Hepatocyte (in vitro differentiated cells): ENCODE results near the gene FDCSP. TPM values are rescaled to one million over a fixed set of nuclear protein-coding genes. Genes with fewer than 3 reads are reported as not detected.

Experiments used
- DNase-seq: peaks from one replicate; pipeline ENCODE4 v3.0.0-alpha.2; 2016; ENCODE audit warnings: low spot score
- H2AFZ ChIP-seq: fragments of 200-600 bp; sonication (generic); 2 replicates; pipeline ENCODE4 v1.6.0; 2016; ENCODE audit warnings: antibody characterized with exemption, mild to moderate bottlenecking
- H3K27ac ChIP-seq: fragments of 200-600 bp; sonication (generic); 2 replicates; pipeline ENCODE4 v1.5.1; 2016; ENCODE audit warnings: mild to moderate bottlenecking
- H3K27me3 ChIP-seq: fragments of 200-600 bp; sonication (generic); 2 replicates; pipeline ENCODE4 v1.6.1; 2016
- H3K36me3 ChIP-seq: fragments of 200-600 bp; sonication (generic); replicated peaks from 2 replicates; pipeline ENCODE4 v1.5.1; 2016; ENCODE audit warnings: low read depth; ENCODE audit not compliant: insufficient read depth
- H3K4me1 ChIP-seq: fragments of 200-600 bp; sonication (generic); 2 replicates; pipeline ENCODE4 v1.5.1; 2016; ENCODE audit warnings: mild to moderate bottlenecking, moderate library complexity; ENCODE audit not compliant: insufficient read depth
- H3K4me2 ChIP-seq: fragments of 200-600 bp; sonication (generic); 2 replicates; pipeline ENCODE4 v1.6.0; 2016
- H3K4me3 ChIP-seq: fragments of 200-600 bp; sonication (generic); 2 replicates; pipeline ENCODE4 v1.5.1; 2016; ENCODE audit warnings: mild to moderate bottlenecking
- H3K79me2 ChIP-seq: fragments of 200-600 bp; sonication (generic); 2 replicates; pipeline ENCODE4 v1.6.0; 2017; ENCODE audit warnings: mild to moderate bottlenecking
- H3K9me2 ChIP-seq: fragments of 200-600 bp; sonication (generic); replicated peaks from 2 replicates; pipeline ENCODE4 v1.6.0; 2017; ENCODE audit warnings: mild to moderate bottlenecking; ENCODE audit not compliant: insufficient read depth
- H3K9me3 ChIP-seq: fragments of 200-600 bp; sonication (generic); 2 replicates; pipeline ENCODE4 v1.5.1; 2016; ENCODE audit warnings: low read depth, mild to moderate bottlenecking
- H4K20me1 ChIP-seq: fragments of 200-600 bp; sonication (generic); 2 replicates; pipeline ENCODE4 v1.6.0; 2016; ENCODE audit warnings: mild to moderate bottlenecking; ENCODE audit not compliant: insufficient read depth, poor library complexity, severe bottlenecking
- CTCF ChIP-seq: fragments of 200-600 bp; sonication (generic); IDR thresholded peaks from 2 replicates; pipeline ENCODE4 v1.5.1; 2016; ENCODE audit warnings: antibody characterized with exemption, mild to moderate bottlenecking; ENCODE audit not compliant: poor library complexity
- EZH2 ChIP-seq: fragments of 200-600 bp; sonication (generic); IDR thresholded peaks from 2 replicates; pipeline ENCODE4 v1.6.1; 2016; ENCODE audit warnings: antibody characterized with exemption, mild to moderate bottlenecking, borderline replicate concordance
- EZH2phosphoT487 ChIP-seq: fragments of 200-600 bp; sonication (generic); IDR thresholded peaks from one replicate; pipeline ENCODE4 v1.6.1; 2018; ENCODE audit warnings: antibody characterized with exemption, mild to moderate bottlenecking, low read depth, moderate library complexity; ENCODE audit not compliant: unreplicated experiment, severe bottlenecking
- WGBS: methylation state at CpG from one replicate; pipeline ENCODE4 v1.1.6; 2016; ENCODE audit warnings: low lambda C conversion rate; ENCODE audit errors: missing lambda C conversion rate; 5-methylcytosine and 5-hydroxymethylcytosine counted together
- polyA plus RNA-seq: library from polyadenylated mRNA; unstranded; fragments of >200 nt; fragmentation: Nextera tagmentation; extraction: Ambion mirVana; gene quantifications from 2 replicates; pipeline ENCODE4 v1.2.1, GENCODE V29; 2016
- total RNA-seq: library from RNA; depleted of rRNA; stranded (reverse); fragments of >200 nt; gene quantifications from 2 replicates; pipeline ENCODE4 v1.2.3, GENCODE V29; 2014

Gene FDCSP
- total and polyA plus RNA-seq, 2 experiments from 2014 or later = not detected

GRCh38 chr4:70243091-70243490, 17.2 kb downstream of the FDCSP start:
- no peaks in the 10 kb centered on the region for H3K9me2 ChIP-seq
- no peak overlapping the region for H3K4me3 ChIP-seq
- 77% methylated on average over 4 of the region's 4 CpGs for WGBS
- no peak overlapping the region for H3K27ac ChIP-seq
- no peaks in the 10 kb centered on the region for H3K27me3 ChIP-seq
- no peaks in the 10 kb centered on the region for H3K36me3 ChIP-seq
- H3K9me3 ChIP-seq = no peaks in the 10 kb centered on the region
- no peak for DNase-seq
- no peak overlapping the region for H3K4me2 ChIP-seq
- H3K4me1 ChIP-seq = peaks cover 16% of the 10 kb centered on the region
- no peaks in the 10 kb centered on the region for H3K79me2 ChIP-seq
- no peaks in the 10 kb centered on the region for H4K20me1 ChIP-seq
- no peak for TF ChIP-seq EZH2phosphoT487
- no peak overlapping the region for H2AFZ ChIP-seq

- H2AFZ ChIP-seq = no peak overlapping the region
- 49% methylated on average over 3 of the region's 3 CpGs for WGBS
Observed at GRCh38 chr4:70251250-70251944, 25.5 kb downstream of the FDCSP start.

GRCh38 chr4:70251945-70252277, 26.0 kb downstream of the FDCSP start:
- no peak overlapping the region for H2AFZ ChIP-seq
- H3K79me2 ChIP-seq = no peaks in the 10 kb centered on the region
- H3K4me1 ChIP-seq = no peaks in the 10 kb centered on the region
- TF ChIP-seq EZH2phosphoT487 (no peak), EZH2 (no peak), CTCF (no peak)
- H3K9me3 ChIP-seq = no peaks in the 10 kb centered on the region
- H3K36me3 ChIP-seq = no peaks in the 10 kb centered on the region
- no peaks in the 10 kb centered on the region for H4K20me1 ChIP-seq
- no peak overlapping the region for H3K4me2 ChIP-seq
- no peaks in the 10 kb centered on the region for H3K9me2 ChIP-seq
- no peaks in the 10 kb centered on the region for H3K27me3 ChIP-seq
- DNase-seq = no peak
- 67% methylated on average over 1 of the region's 1 CpG for WGBS
- H3K27ac ChIP-seq = no peak overlapping the region
- H3K4me3 ChIP-seq = no peak overlapping the region

More at GRCh38 chr4:70251250-70251944, 25.5 kb downstream of the FDCSP start:
- Histone ChIP-seq H3K9me3 (no peaks in the 10 kb centered on the region), H3K27me3 (no peaks in the 10 kb centered on the region), H3K4me3 (no peak overlapping the region), H3K9me2 (no peaks in the 10 kb centered on the region), H3K27ac (no peak overlapping the region), H3K4me2 (no peak overlapping the region), H4K20me1 (no peaks in the 10 kb centered on the region), H3K4me1 (no peaks in the 10 kb centered on the region), H3K36me3 (no peaks in the 10 kb centered on the region), H3K79me2 (no peaks in the 10 kb centered on the region)
- TF ChIP-seq CTCF = no peak
- TF ChIP-seq EZH2phosphoT487 = no peak
- no peak for TF ChIP-seq EZH2
- no peak for DNase-seq

GRCh38 chr4:70269674-70270073, 43.8 kb downstream of the FDCSP start:
- Histone ChIP-seq H3K4me2 (no peak overlapping the region), H3K27me3 (no peaks in the 10 kb centered on the region), H2AFZ (no peak overlapping the region), H3K4me1 (no peaks in the 10 kb centered on the region), H3K4me3 (no peak overlapping the region), H3K27ac (no peak overlapping the region), H3K9me2 (no peaks in the 10 kb centered on the region), H3K36me3 (no peaks in the 10 kb centered on the region), H3K79me2 (no peaks in the 10 kb centered on the region), H4K20me1 (no peaks in the 10 kb centered on the region), H3K9me3 (no peaks in the 10 kb centered on the region)
- DNase-seq = peak; percentile 9
- WGBS = 14% methylated on average over 1 of the region's 1 CpG
- TF ChIP-seq EZH2 (no peak), CTCF (peak; percentile 52)
